Left lung (tissue), 10 donors: ENCODE data around the gene KHK. TPM values are rescaled to one million over a fixed set of nuclear protein-coding genes. Genes with fewer than 3 reads are reported as not detected.

Experiments used
- ATAC-seq: fragments of 200-7000 bp; cut with Tn5 transposase; one replicate; pipeline ENCODE4 v1.9.1; 2020; ENCODE audit warnings: moderate library complexity
- DNase-seq, 4 donors: peaks; one replicate each; pipeline ENCODE4 v3.0.0-alpha.2; 2013 to 2020
- H3K27ac ChIP-seq, 2 donors: fragments of 200-600 bp; sonication (generic) in 1 of 2; one replicate each; pipeline versions ENCODE4 v1.5.0 to v1.8.0; 2020 to 2021
- H3K27me3 ChIP-seq, 2 donors: fragments of 200-600 bp; sonication (generic) in 1 of 2; one replicate each; pipeline versions ENCODE4 v1.5.0 to v1.8.0; 2020 to 2021
- H3K36me3 ChIP-seq, 2 donors: fragments of 200-600 bp; sonication (generic) in 1 of 2; one replicate each; pipeline versions ENCODE4 v1.5.0 to v1.8.0; 2020 to 2021
- H3K4me1 ChIP-seq, 2 donors: fragments of 200-600 bp; one replicate each; pipeline ENCODE4 v1.8.0; 2021
- H3K4me3 ChIP-seq, 2 donors: fragments of 200-600 bp; sonication (generic) in 1 of 2; one replicate each; pipeline versions ENCODE4 v1.5.0 to v1.8.0; 2020 to 2021; ENCODE audit warnings: mild to moderate bottlenecking in 1 of 2
- H3K9me3 ChIP-seq, 2 donors: fragments of 200-600 bp; sonication (generic) in 1 of 2; one replicate each; pipeline versions ENCODE4 v1.5.0 to v1.8.0; 2020 to 2021
- CTCF ChIP-seq, 2 donors: fragments of 200-600 bp; sonication (generic) in 1 of 2; IDR thresholded peaks; one replicate each; pipeline versions ENCODE4 v1.5.0 to v1.8.0; 2021; ENCODE audit warnings: antibody characterized with exemption in 2 of 2
- intact Hi-C, 2 donors: fragments of 100-400 bp; cut with DNase I; formaldehyde crosslinking; loops; one replicate each; pipeline versions ENCODE4 v1.11.2 to v1.14.2; 2022
- polyA plus RNA-seq, 6 donors: library from polyadenylated mRNA; unstranded; fragments of 120-200 nt; gene quantifications; one replicate each; pipeline ENCODE4 v1.2.1, GENCODE V29; 2013; ENCODE audit not compliant: insufficient read length in 6 of 6
- total RNA-seq, 2 donors: library from RNA; stranded (reverse); fragmentation: NEBNext Ultra II Directional; extraction: Animal tissue kit (Norgen Biotek cat#: 25700); gene quantifications; one replicate each; pipeline ENCODE4 v1.2.1, GENCODE V29; 2021
- donor health status: DM: no; HTN: yes; CAD: no.
- donor health status: DM: no; HTN: no; CAD: no.

Gene KHK
- total and polyA plus RNA-seq, 8 donors: 3.8 to 11.5 (median 4.6) TPM

GRCh38 chr2:27077231-27077630 is 9.3 kb upstream of the KHK start:
- no peaks in the 10 kb centered on the region for H3K9me3 ChIP-seq
- H3K36me3 ChIP-seq: peaks cover 0 to under 1% of the 10 kb centered on the region in 2 donors
- DNase-seq (no peak), ATAC-seq (no peak)
- no peak for TF ChIP-seq CTCF (IDR thresholded peaks at IDR 0.05)
- peak overlapping the region in 1 of 2 donors; percentile 13 for H3K27ac ChIP-seq
- H3K4me1 ChIP-seq: peaks cover 25 to 86% of the 10 kb centered on the region in 2 donors
- H3K4me3 ChIP-seq: no peak overlapping the region
- intact Hi-C loops: no loop called here
- H3K27me3 ChIP-seq: peaks cover 0 to 13% of the 10 kb centered on the region in 2 donors

DNA sequence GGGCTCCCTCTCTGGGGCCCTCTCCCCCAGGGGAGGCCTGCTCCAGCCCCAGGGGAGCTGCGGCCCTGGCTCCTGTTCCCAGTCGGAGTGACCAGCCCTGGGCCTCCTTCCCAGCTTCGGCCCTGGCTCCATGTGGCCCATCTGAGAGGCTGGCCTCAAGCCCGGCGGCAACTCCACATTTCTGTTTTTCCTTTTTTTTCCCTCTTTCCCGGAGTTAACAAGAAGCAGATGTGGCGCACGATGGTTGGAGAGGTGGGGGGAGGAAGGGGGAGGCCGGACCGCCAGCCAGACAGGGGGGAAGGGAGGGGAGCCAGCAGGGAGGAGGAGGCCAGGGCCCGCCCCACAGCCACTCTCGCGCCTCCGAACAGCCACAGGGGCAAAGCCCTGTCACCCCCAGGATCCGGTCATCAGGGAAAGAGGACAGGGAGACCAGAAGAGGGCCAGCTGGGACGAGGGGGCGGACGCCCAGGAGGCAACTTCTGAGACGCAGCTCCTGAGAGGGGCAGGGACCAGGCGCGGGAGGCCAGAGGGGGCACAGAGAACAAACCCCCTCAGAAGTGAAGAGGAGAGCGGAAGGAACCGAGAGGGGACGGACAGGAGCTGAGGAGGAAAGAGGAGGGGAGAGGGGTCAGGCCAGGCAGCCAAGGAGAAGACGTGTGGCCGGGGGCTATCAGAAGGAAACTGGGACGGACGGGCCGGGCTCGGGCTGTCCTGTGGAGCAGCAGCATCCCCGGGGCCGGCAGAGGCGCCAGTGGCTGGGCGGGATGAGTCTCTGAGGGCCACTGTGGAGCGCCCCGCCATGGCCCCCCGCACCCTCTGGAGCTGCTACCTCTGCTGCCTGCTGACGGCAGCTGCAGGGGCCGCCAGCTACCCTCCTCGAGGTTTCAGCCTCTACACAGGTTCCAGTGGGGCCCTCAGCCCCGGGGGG is 8.0 kb upstream of the KHK start, which contains the start of gene EMILIN1:
Gene EMILIN1, plus strand, starts transcription at position 349 of the 928 bp plus-strand sequence. Its CDS starts 451 bp downstream, at position 800.
- H3K27ac ChIP-seq: peak within 1 kb of the TSS; percentile 57 to 79
- TF ChIP-seq CTCF (IDR thresholded peaks at IDR 0.05): no peak
- ATAC-seq (peak; percentile 55), DNase-seq (peak; percentile 79 to 96 (median 88))
- peaks cover 0 to 13% of the 10 kb centered on the region in 2 donors for H3K27me3 ChIP-seq
- peaks cover 0 to 5% of the 10 kb centered on the region in 2 donors for H3K36me3 ChIP-seq
- no peaks in the 10 kb centered on the region for H3K9me3 ChIP-seq
- H3K4me3 ChIP-seq: peak within 1 kb of the TSS; percentile 45
- intact Hi-C loops: no loop called here
- H3K4me1 ChIP-seq: peaks cover 25 to 78% of the 10 kb centered on the region in 2 donors

DNA sequence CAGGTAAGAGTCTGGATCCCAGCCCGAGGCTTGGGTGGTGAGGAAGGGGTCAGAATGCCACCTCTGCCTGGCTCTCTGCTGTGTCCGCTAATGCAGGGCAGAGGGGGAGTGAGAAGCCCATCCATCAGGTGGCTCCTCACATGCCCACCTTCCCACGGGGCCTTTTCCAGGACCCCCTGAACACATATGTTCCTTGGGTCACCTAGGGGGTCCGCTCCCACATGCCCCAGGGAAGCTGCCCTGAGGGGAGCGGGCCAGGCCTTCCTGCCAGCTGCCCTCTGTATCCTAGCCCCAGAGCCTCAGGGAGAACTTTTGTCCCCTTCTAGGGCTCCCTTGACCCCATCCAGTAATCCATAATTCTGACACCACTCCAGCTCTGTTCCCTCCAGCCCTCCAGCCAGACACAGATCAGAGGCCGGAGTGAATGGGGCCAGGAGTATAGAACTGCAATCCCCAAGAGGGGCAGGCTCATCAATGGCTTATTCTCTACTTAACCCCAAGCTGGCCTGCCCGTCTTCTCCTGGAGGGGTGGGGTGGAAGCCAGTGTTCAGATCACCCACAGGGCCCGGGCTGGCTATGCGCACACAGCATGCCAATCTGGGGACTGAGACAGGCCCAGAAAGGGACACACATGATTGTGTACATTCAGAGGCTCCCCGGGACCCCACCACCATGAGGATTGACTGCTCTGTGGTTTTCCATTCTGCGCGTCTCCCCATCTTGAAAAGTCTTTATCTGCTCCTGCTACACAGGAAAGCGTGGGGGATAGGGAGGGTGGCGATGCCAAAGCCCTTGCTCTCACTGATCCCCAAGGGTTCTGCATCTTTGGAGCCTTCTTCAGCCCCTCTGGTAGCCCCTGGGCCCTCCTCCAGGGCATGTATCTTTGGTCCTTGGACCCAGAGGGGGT is 7.1 kb upstream of the KHK start:
- Histone ChIP-seq H3K9me3 (no peaks in the 10 kb centered on the region), H3K4me3 (peak overlapping the region; percentile 45), H3K4me1 (peaks cover 25 to 68% of the 10 kb centered on the region in 2 donors), H3K27ac (peak overlapping the region; percentile 57 to 79), H3K27me3 (peaks cover 0 to 13% of the 10 kb centered on the region in 2 donors), H3K36me3 (peaks cover 0 to 5% of the 10 kb centered on the region in 2 donors)
- DNase-seq: no peak
- no peak for ATAC-seq
- intact Hi-C loops: loop anchor here in 1 of 2 donors (10.0 kb wide), 2 partner anchors 45 to 115 kb away; partner anchors contain the start of gene TMEM214
- no peak for TF ChIP-seq CTCF (IDR thresholded peaks at IDR 0.05)

GRCh38 chr2:27080140-27080469 is 6.5 kb upstream of the KHK start:
- Histone ChIP-seq H3K27ac (peak overlapping the region; percentile 0 to 38), H3K27me3 (peaks cover 0 to 13% of the 10 kb centered on the region in 2 donors), H3K36me3 (peaks cover 0 to 5% of the 10 kb centered on the region in 2 donors), H3K4me1 (peaks cover 22 to 66% of the 10 kb centered on the region in 2 donors), H3K4me3 (peak overlapping the region; percentile 45), H3K9me3 (no peaks in the 10 kb centered on the region)
- DNase-seq: no peak
- no peak for TF ChIP-seq CTCF (IDR thresholded peaks at IDR 0.05)
- no peak for ATAC-seq
- intact Hi-C loops: loop anchor here in 1 of 2 donors (10.0 kb wide), 2 partner anchors 45 to 115 kb away; partner anchors contain the start of gene TMEM214
